Mesendoderm (in vitro differentiated cells): ENCODE data around the gene CCDC40.
"Not testable (repeated sequence)": the region's sequence is repeated elsewhere in the genome, so short reads cannot be mapped to it uniquely, and the experiment has no call there.

ENCODE experiments used
- DNase-seq: peaks from one replicate; pipeline ENCODE4 v3.0.0; 2013
- H2AK5ac ChIP-seq: 2 replicates; pipeline ENCODE4 v1.6.1; 2013; ENCODE audit warnings: low read length, inconsistent platforms
- H2BK120ac ChIP-seq: 2 replicates; pipeline ENCODE4 v1.6.1; 2013; ENCODE audit warnings: low read depth, mild to moderate bottlenecking, low read length, moderate library complexity, mixed read lengths
- H2BK15ac ChIP-seq: replicated peaks from 2 replicates; pipeline ENCODE4 v1.6.1; 2013; ENCODE audit warnings: low read depth, mild to moderate bottlenecking, moderate library complexity
- H2BK5ac ChIP-seq: 2 replicates; pipeline ENCODE4 v1.6.1; 2013; ENCODE audit warnings: low read length, inconsistent platforms
- H3K18ac ChIP-seq: 2 replicates; pipeline ENCODE4 v1.6.1; 2013; ENCODE audit warnings: mild to moderate bottlenecking, low read length, mixed read lengths
- H3K23ac ChIP-seq: one replicate; pipeline ENCODE4 v1.6.1; 2013; ENCODE audit warnings: low read length
- H3K27ac ChIP-seq: 2 replicates; pipeline ENCODE4 v1.5.1; 2013; ENCODE audit warnings: low read depth, mild to moderate bottlenecking, inconsistent platforms, low read length, moderate library complexity
- H3K27me3 ChIP-seq: 2 replicates; pipeline ENCODE4 v1.6.1; 2013; ENCODE audit warnings: low read length, control low read depth, mild to moderate bottlenecking, inconsistent platforms; ENCODE audit not compliant: insufficient read depth, poor library complexity
- H3K36me3 ChIP-seq: 2 replicates; pipeline ENCODE4 v1.6.1; 2013; ENCODE audit warnings: low read length, inconsistent platforms; ENCODE audit not compliant: control insufficient read depth, insufficient read depth
- H3K4ac ChIP-seq: one replicate; pipeline ENCODE4 v1.6.1; 2013; ENCODE audit warnings: low read depth, mild to moderate bottlenecking, low read length, moderate library complexity
- H3K4me1 ChIP-seq: 2 replicates; pipeline ENCODE4 v1.6.1; 2013; ENCODE audit warnings: low read depth, low read length, inconsistent platforms; ENCODE audit not compliant: control insufficient read depth
- H3K4me2 ChIP-seq: 2 replicates; pipeline ENCODE4 v1.6.1; 2013; ENCODE audit warnings: low read length
- H3K4me3 ChIP-seq: 2 replicates; pipeline ENCODE4 v1.5.1; 2013; ENCODE audit warnings: mild to moderate bottlenecking, low read length
- H3K56ac ChIP-seq: one replicate; pipeline ENCODE4 v1.6.1; 2013; ENCODE audit warnings: low read length
- H3K79me1 ChIP-seq: 2 replicates; pipeline ENCODE4 v1.6.1; 2013; ENCODE audit warnings: low read length, inconsistent platforms
- H3K79me2 ChIP-seq: 2 replicates; pipeline ENCODE4 v1.6.1; 2013; ENCODE audit warnings: mild to moderate bottlenecking, low read length; ENCODE audit not compliant: control insufficient read depth, insufficient read depth
- H3K9ac ChIP-seq: 2 replicates; pipeline ENCODE4 v1.6.1; 2013; ENCODE audit warnings: low read length, inconsistent platforms
- H4K5ac ChIP-seq: one replicate; pipeline ENCODE4 v1.6.1; 2013; ENCODE audit warnings: low read length
- H4K8ac ChIP-seq: one replicate; pipeline ENCODE4 v1.6.1; 2013; ENCODE audit warnings: low read depth, mild to moderate bottlenecking, control low read depth, low read length, moderate library complexity
- WGBS: extraction: QIAGEN DNeasy Blood & Tissue Kit; methylation state at CpG from one replicate; pipeline ENCODE4 v1.1.7; 2013; ENCODE audit warnings: low lambda C conversion rate, missing lambda C conversion rate; ENCODE audit not compliant: insufficient coverage; ENCODE audit errors: extremely low coverage; 5-methylcytosine and 5-hydroxymethylcytosine counted together

Gene CCDC40

GRCh38 chr17:79993390-79994227, 42.8 kb upstream of the CCDC40 start:
- Histone ChIP-seq H2AK5ac (no peak overlapping the region), H3K9ac (peak overlapping the region; percentile 43), H2BK15ac (no peak overlapping the region), H3K36me3 (no peaks in the 10 kb centered on the region), H3K4me3 (no peak overlapping the region), H3K56ac (peak overlapping the region; percentile 81), H3K18ac (no peak overlapping the region), H3K27ac (peak overlapping the region; percentile 54), H3K79me1 (peaks cover 9% of the 10 kb centered on the region), H3K23ac (no peak overlapping the region), H2BK120ac (no peak overlapping the region), H3K4me2 (no peak overlapping the region), H3K27me3 (no peaks in the 10 kb centered on the region), H4K8ac (no peak overlapping the region), H3K79me2 (peaks cover 2% of the 10 kb centered on the region), H3K4ac (peak overlapping the region; percentile 2), H2BK5ac (no peak overlapping the region), H4K5ac (no peak overlapping the region), H3K4me1 (peaks cover 6% of the 10 kb centered on the region)
- whole genome bisulfite sequencing: no CpG with 5 or more reads among the region's 22 CpGs
- DNase-seq: peak; percentile 96

GRCh38 chr17:79994228-79994569, 42.2 kb upstream of the CCDC40 start:
- not testable (repeated sequence) for H3K23ac ChIP-seq, H2BK15ac ChIP-seq, H3K36me3 ChIP-seq, H3K18ac ChIP-seq, H4K5ac ChIP-seq, H3K79me2 ChIP-seq, H2AK5ac ChIP-seq, H3K9ac ChIP-seq, H2BK120ac ChIP-seq, H3K4me2 ChIP-seq, H4K8ac ChIP-seq, H3K79me1 ChIP-seq, H3K27me3 ChIP-seq, DNase-seq, H2BK5ac ChIP-seq, H3K4me3 ChIP-seq, H3K4me1 ChIP-seq, H3K56ac ChIP-seq, H3K4ac ChIP-seq
- H3K27ac ChIP-seq: peak overlapping the region; percentile 25
- WGBS: no CpG with 5 or more reads among the region's 4 CpGs

GRCh38 chr17:79994602-79995001, 41.8 kb upstream of the CCDC40 start:
- no peaks in the 10 kb centered on the region for H3K36me3 ChIP-seq
- H3K27ac ChIP-seq: no peak overlapping the region
- no peak overlapping the region for H3K18ac ChIP-seq
- H4K5ac ChIP-seq: no peak overlapping the region
- H3K79me2 ChIP-seq: peaks cover 2% of the 10 kb centered on the region
- no peak overlapping the region for H3K9ac ChIP-seq
- H3K4ac ChIP-seq: no peak overlapping the region
- no peak overlapping the region for H4K8ac ChIP-seq
- no peaks in the 10 kb centered on the region for H3K27me3 ChIP-seq
- H3K4me2 ChIP-seq: no peak overlapping the region
- H3K23ac ChIP-seq: no peak overlapping the region
- no peak overlapping the region for H2BK120ac ChIP-seq
- DNase-seq: no peak
- H3K56ac ChIP-seq: no peak overlapping the region
- no peak overlapping the region for H2AK5ac ChIP-seq
- H2BK5ac ChIP-seq: no peak overlapping the region
- peaks cover 7% of the 10 kb centered on the region for H3K79me1 ChIP-seq
- WGBS: no CpG with 5 or more reads among the region's 13 CpGs
- peaks cover 6% of the 10 kb centered on the region for H3K4me1 ChIP-seq
- no peak overlapping the region for H3K4me3 ChIP-seq
- H2BK15ac ChIP-seq: no peak overlapping the region

- Histone ChIP-seq H3K36me3 (no peaks in the 10 kb centered on the region), H3K27me3 (no peaks in the 10 kb centered on the region), H3K4me2 (no peak overlapping the region), H3K79me2 (peaks cover 1% of the 10 kb centered on the region), H3K56ac (no peak overlapping the region), H3K79me1 (peaks cover 5% of the 10 kb centered on the region), H3K27ac (no peak overlapping the region), H3K4me1 (peaks cover 6% of the 10 kb centered on the region), H3K23ac (no peak overlapping the region), H4K8ac (no peak overlapping the region), H3K9ac (no peak overlapping the region), H2AK5ac (no peak overlapping the region), H4K5ac (no peak overlapping the region), H3K4me3 (no peak overlapping the region), H2BK15ac (no peak overlapping the region), H2BK5ac (no peak overlapping the region), H3K18ac (no peak overlapping the region), H2BK120ac (no peak overlapping the region), H3K4ac (no peak overlapping the region)
- DNase-seq: no peak
- WGBS: no CpG with 5 or more reads among the region's 8 CpGs
These were observed 40.7 kb upstream of the CCDC40 start for GRCh38 chr17:79995696-79996095.

- no peaks in the 10 kb centered on the region for H3K36me3 ChIP-seq
- H4K8ac ChIP-seq: no peak overlapping the region
- H3K18ac ChIP-seq: no peak overlapping the region
- no peak overlapping the region for H3K4me2 ChIP-seq
- no peak overlapping the region for H4K5ac ChIP-seq
- no peak overlapping the region for H3K56ac ChIP-seq
- H3K4me3 ChIP-seq: no peak overlapping the region
- H2BK120ac ChIP-seq: no peak overlapping the region
- peaks cover 4% of the 10 kb centered on the region for H3K4me1 ChIP-seq
- DNase-seq: no peak
- no peak overlapping the region for H2AK5ac ChIP-seq
- H3K27ac ChIP-seq: no peak overlapping the region
- no CpG with 5 or more reads among the region's 12 CpGs for WGBS
- no peak overlapping the region for H3K23ac ChIP-seq
- H3K4ac ChIP-seq: no peak overlapping the region
- peaks cover 3% of the 10 kb centered on the region for H3K79me1 ChIP-seq
- H2BK5ac ChIP-seq: no peak overlapping the region
- no peaks in the 10 kb centered on the region for H3K79me2 ChIP-seq
- H2BK15ac ChIP-seq: no peak overlapping the region
- no peak overlapping the region for H3K9ac ChIP-seq
- H3K27me3 ChIP-seq: no peaks in the 10 kb centered on the region
These were observed 40.2 kb upstream of the CCDC40 start for GRCh38 chr17:79996291-79996690.
